Cardiac fibroblast (primary cell): ENCODE results near the gene CD7.
A peak's percentile ranks its signal among the peaks of the same experiment; 100 is the strongest.

Source experiments
- DNase-seq, 2 donors: peaks; one replicate each; pipeline versions ENCODE4 v3.0.0 to v3.0.0-alpha.2; 2010; ENCODE audit warnings: low read depth in 2 of 2
- H3K4me3 ChIP-seq, 2 donors: replicated peaks in 1 of 2; 1 replicate in 1 of 2; 2 replicates in 1 of 2; pipeline ENCODE4 v1.5.1; 2011; ENCODE audit warnings: low read depth in 2 of 2, low read length in 2 of 2, mild to moderate bottlenecking in 2 of 2, moderate library complexity in 1 of 2
- CTCF ChIP-seq: IDR thresholded peaks from one replicate; pipeline ENCODE4 v1.5.1; 2011; ENCODE audit warnings: low read depth, mild to moderate bottlenecking, low read length, inconsistent platforms

CD7 gene

GRCh38 chr17:82357394-82357793 lies 40.0 kb upstream of the CD7 start:
- no peak for DNase-seq
- no peak for TF ChIP-seq CTCF
- H3K4me3 ChIP-seq = no peak overlapping the region

GRCh38 chr17:82356845-82357355 lies 39.5 kb upstream of the CD7 start:
- no peak for DNase-seq
- TF ChIP-seq CTCF = no peak
- H3K4me3 ChIP-seq = no peak overlapping the region

GRCh38 chr17:82355770-82356427 lies 38.5 kb upstream of the CD7 start:
- DNase-seq = peak in 1 of 2 donors; percentile 34
- no peak overlapping the region for H3K4me3 ChIP-seq
- no peak for TF ChIP-seq CTCF

DNA sequence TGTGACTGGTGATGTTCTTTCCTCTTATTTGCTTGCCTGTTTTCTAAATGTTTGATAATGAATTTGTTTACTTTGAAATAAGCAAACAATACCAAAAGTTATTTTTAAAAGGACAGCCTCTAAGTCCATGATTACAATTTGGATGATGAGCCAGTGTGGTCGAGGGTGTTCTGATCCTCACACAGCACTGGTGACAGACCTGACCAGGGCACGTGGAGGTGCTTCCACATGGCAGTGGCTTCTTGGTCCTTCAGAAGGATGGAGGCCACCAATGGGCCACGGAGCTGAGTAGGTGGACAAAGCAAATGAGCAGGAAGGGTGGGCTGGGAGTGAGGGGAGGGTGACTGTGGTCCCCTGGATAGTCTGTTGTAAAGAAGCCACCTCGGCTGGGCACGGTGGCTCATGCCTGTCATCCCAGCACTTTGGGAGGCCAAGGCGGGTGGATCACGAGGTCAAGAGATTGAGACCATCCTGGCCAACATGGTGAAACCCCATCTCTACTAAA lies 37.4 kb upstream of the CD7 start:
- TF ChIP-seq CTCF = no peak
- no peak overlapping the region for H3K4me3 ChIP-seq
- no peak for DNase-seq

DNA sequence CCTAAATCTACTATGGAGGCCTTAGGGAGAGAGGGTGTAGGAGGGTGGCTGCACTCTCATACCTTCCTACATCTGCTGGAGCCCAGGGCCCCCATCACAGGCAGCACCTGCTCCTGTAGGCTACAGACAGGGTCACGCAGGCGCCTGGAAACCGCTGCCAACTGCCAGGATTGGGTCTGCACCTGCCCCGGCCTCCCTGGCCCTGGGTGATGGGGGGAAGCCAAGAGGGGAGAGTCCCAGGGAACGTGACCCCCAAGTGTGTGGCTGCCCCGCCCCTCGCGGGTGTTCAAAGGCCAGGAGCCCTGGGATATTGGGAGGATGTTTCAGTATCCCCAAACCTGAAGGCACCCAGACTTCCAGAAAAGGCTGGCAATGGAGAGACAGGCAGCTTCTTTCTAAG lies 36.1 kb upstream of the CD7 start:
- DNase-seq = no peak
- no peak overlapping the region for H3K4me3 ChIP-seq
- TF ChIP-seq CTCF = no peak

DNA sequence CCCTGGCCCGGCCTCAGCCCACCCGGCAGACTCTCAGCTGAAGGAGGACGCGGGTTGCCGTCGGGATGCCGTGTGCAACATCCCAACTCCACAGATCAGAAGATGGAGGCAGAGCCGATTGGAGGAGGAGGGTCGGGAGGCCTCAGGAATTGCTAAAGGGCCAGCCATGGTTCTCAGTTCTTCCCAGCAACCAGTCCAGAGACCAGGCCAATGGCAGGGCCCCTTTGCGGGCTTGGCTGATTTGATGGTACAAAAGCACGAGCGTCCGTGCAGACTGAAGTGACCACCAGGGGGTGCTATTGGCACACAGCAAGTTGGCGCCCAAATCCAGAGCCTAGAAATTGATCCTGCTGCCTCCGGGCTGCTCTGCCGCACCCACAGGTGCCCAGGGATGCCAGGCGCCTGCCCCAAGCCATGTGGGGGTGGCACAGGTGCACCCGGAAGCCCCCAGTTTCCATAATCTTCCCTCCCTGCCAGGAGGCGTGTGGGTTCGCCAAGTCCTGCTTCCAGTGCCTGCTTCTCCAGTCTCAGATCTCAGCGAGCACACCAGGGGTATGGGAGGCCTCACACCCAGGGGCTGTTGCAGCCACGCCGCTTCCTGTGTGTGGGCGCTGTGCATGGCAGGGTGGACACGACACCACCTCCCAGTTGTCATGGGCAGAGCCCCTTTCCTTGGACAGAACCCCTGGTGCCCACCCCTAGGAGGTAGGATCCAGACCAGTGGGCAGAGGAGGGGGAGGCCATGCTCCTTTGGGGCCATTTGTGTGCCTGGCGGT lies 34.5 kb upstream of the CD7 start:
- peak; percentile 93 for DNase-seq
- TF ChIP-seq CTCF = peak; percentile 96

More for the DNA sequence above, 34.5 kb upstream of the CD7 start:
- no peak overlapping the region for H3K4me3 ChIP-seq
